OCI-LY7 (cell line): Measurements from ENCODE around the gene DAP. TPM values are rescaled to one million over a fixed set of nuclear protein-coding genes. Genes with fewer than 3 reads are reported as not detected.

Experiments used
- BruUV-seq: library from RNA; stranded (reverse); fragments of 400-500 nt; replicated peaks from 2 replicates; lab custom pipeline; 2021; lab: Mats Ljungman, UMichigan
- CTCF ChIA-PET: fragments of 300-600 bp; sonication (Branson Sonifier 250); formaldehyde crosslinking; loops from one replicate; lab custom pipeline; 2022; ENCODE audit warnings: antibody characterized with exemption; ENCODE audit not compliant: unreplicated experiment; lab: Charles Lee
- POLR2A ChIA-PET: fragments of 300-600 bp; sonication (Branson Sonifier 250); formaldehyde crosslinking; loops from one replicate; lab custom pipeline; 2022; ENCODE audit warnings: antibody characterized with exemption; lab: Charles Lee
- DNase-seq: peaks from one replicate; pipeline ENCODE4 v3.0.0-alpha.2; 2015; ENCODE audit warnings: low spot score
- H2AFZ ChIP-seq: fragments of 200-600 bp; sonication (generic), shearing (Covaris generic); 2 replicates; pipeline ENCODE4 v1.6.1; 2014; ENCODE audit warnings: mild to moderate bottlenecking, antibody characterized with exemption, low read length, moderate library complexity
- H3K27ac ChIP-seq: fragments of 200-600 bp; sonication (generic); 2 replicates; pipeline ENCODE4 v1.5.1; 2014; ENCODE audit warnings: mixed run types, low read depth, mild to moderate bottlenecking, moderate library complexity, low read length, inconsistent platforms; ENCODE audit not compliant: poor library complexity, severe bottlenecking
- H3K36me3 ChIP-seq: fragments of 200-600 bp; sonication (generic); 2 replicates; pipeline ENCODE4 v1.6.1; 2014; ENCODE audit warnings: mild to moderate bottlenecking, antibody characterized with exemption, low read length, moderate library complexity, mixed read lengths; ENCODE audit not compliant: insufficient read depth
- H3K4me1 ChIP-seq: fragments of 200-600 bp; sonication (generic); 2 replicates; pipeline ENCODE4 v1.5.1; 2014; ENCODE audit warnings: mild to moderate bottlenecking, low read length; ENCODE audit not compliant: insufficient read depth, poor library complexity, severe bottlenecking
- H3K4me2 ChIP-seq: fragments of 200-600 bp; sonication (generic); 2 replicates; pipeline ENCODE4 v1.6.1; 2014; ENCODE audit warnings: mild to moderate bottlenecking, low read length
- H3K4me3 ChIP-seq: fragments of 200-600 bp; sonication (generic); 2 replicates; pipeline ENCODE4 v1.5.1; 2014; ENCODE audit warnings: mild to moderate bottlenecking, low read depth, low read length; ENCODE audit not compliant: poor library complexity, severe bottlenecking
- H3K79me2 ChIP-seq: fragments of 200-600 bp; sonication (generic); 2 replicates; pipeline ENCODE4 v1.6.1; 2016; ENCODE audit warnings: low read depth, mild to moderate bottlenecking, low read length, moderate library complexity, mixed read lengths; ENCODE audit not compliant: insufficient read depth
- H3K9me2 ChIP-seq: fragments of 200-600 bp; sonication (generic); 2 replicates; pipeline ENCODE4 v1.6.1; 2016; ENCODE audit warnings: mild to moderate bottlenecking, low read length, mixed read lengths; ENCODE audit not compliant: insufficient read depth
- H3K9me3 ChIP-seq: fragments of 200-600 bp; sonication (generic); 2 replicates; pipeline ENCODE4 v1.6.1; 2014; ENCODE audit warnings: mild to moderate bottlenecking, mixed run types, low read length, mixed read lengths
- H4K20me1 ChIP-seq: fragments of 200-600 bp; sonication (generic); 2 replicates; pipeline ENCODE4 v1.6.1; 2014; ENCODE audit warnings: mild to moderate bottlenecking, antibody characterized with exemption, low read length, moderate library complexity, mixed read lengths; ENCODE audit not compliant: insufficient read depth
- CTCF ChIP-seq: fragments of 200-600 bp; sonication (generic); conservative IDR thresholded peaks from 2 replicates; pipeline ENCODE4 v1.5.1; 2014; ENCODE audit warnings: mild to moderate bottlenecking, antibody characterized with exemption, low read length, moderate library complexity, mixed read lengths
- EZH2phosphoT487 ChIP-seq: fragments of 200-600 bp; sonication (generic); IDR thresholded peaks from 2 replicates; pipeline ENCODE4 v1.6.1; 2018; ENCODE audit warnings: low read depth, borderline replicate concordance, mild to moderate bottlenecking, mixed run types, antibody characterized with exemption, low read length, moderate library complexity, mixed read lengths
- intact Hi-C: fragments of 100-400 bp; cut with micrococcal nuclease; formaldehyde crosslinking; loops from one replicate; pipeline ENCODE4 v1.10.0; 2022; ENCODE audit not compliant: unreplicated experiment
- total RNA-seq, 2 experiments: library from RNA; depleted of rRNA in 1 of 2; stranded (reverse); fragments of >200 nt in 1 of 2; shearing (Covaris generic) in 1 of 2; gene quantifications; 2 replicates each; pipeline ENCODE4 v1.2.3, GENCODE V29; 2014 to 2022

Gene DAP
- total RNA-seq, 2 experiments from 2014 or later: 21.5 to 96.1 TPM

DNA sequence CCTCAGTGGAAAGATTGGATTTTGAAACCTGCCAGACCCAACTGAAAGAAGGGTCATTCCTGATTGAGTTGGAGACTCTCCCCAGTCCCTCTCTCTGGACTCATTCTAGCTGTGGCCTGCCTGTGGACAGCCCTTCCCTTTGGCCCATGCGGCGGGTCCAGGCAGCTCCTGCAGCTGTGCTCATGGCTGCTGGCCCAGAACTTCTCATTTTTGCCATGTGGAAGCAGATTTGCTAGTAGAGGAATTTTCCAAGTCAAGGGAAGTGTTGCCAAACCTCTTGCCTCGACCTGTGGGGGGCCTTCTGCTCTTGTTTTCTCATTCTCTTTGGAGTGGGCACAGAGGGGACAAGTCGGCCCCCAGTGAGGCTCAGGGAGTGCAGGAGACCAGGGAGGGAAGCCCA lies 108.0 kb downstream of the DAP start:
- POLR2A ChIA-PET: no interaction called here
- BruUV-seq: no TSS peak
- intact Hi-C loops: no loop called here
- Histone ChIP-seq H3K36me3 (no peaks in the 10 kb centered on the region), H4K20me1 (no peaks in the 10 kb centered on the region), H3K4me2 (no peak overlapping the region), H3K79me2 (no peaks in the 10 kb centered on the region), H3K27ac (no peak overlapping the region), H2AFZ (no peak overlapping the region), H3K9me2 (no peaks in the 10 kb centered on the region), H3K4me1 (no peaks in the 10 kb centered on the region), H3K9me3 (no peaks in the 10 kb centered on the region), H3K4me3 (no peak overlapping the region)
- CTCF ChIA-PET: no interaction called here
- no peak for TF ChIP-seq CTCF
- no peak for TF ChIP-seq EZH2phosphoT487
- DNase-seq: no peak

DNA sequence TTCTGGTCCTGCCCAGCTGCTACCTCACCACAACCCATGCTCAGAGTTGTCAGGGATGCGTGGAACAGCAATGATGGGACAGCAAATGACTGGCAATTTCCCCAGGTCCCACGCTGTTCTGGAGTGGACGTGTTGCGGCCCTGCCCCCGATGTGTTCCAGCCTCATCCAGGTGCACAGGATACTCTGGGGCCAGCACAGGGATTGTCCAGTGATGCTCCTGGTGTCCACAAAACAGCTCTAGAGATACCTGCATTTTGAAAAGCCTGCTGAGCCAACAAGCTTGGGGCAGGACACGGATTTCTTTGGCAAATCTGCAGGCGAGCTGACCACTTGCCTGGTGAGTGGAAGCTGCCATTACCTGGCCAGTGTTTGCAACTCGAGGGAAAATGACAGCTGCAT lies 108.4 kb downstream of the DAP start:
- no peak for TF ChIP-seq EZH2phosphoT487
- TF ChIP-seq CTCF: no peak
- Histone ChIP-seq H4K20me1 (no peaks in the 10 kb centered on the region), H3K27ac (no peak overlapping the region), H3K4me1 (no peaks in the 10 kb centered on the region), H3K9me3 (no peaks in the 10 kb centered on the region), H3K9me2 (no peaks in the 10 kb centered on the region), H3K79me2 (no peaks in the 10 kb centered on the region), H3K4me2 (no peak overlapping the region), H3K4me3 (no peak overlapping the region), H3K36me3 (no peaks in the 10 kb centered on the region), H2AFZ (no peak overlapping the region)
- CTCF ChIA-PET: interaction anchor here (0.6 kb wide), 1 partner anchor 10 kb away, joined by 3 read pairs; no protein-coding TSS in a partner anchor
- intact Hi-C loops: no loop called here
- DNase-seq: no peak
- BruUV-seq: no TSS peak
- POLR2A ChIA-PET: interaction anchor here (0.7 kb wide), 1 partner anchor 32 kb away, joined by 3 read pairs; no protein-coding TSS in a partner anchor

GRCh38 chr5:10652151-10652550 lies 108.9 kb downstream of the DAP start:
- Histone ChIP-seq H3K27ac (no peak overlapping the region), H3K4me1 (no peaks in the 10 kb centered on the region), H3K4me3 (no peak overlapping the region), H3K4me2 (no peak overlapping the region), H4K20me1 (no peaks in the 10 kb centered on the region), H2AFZ (no peak overlapping the region), H3K9me2 (no peaks in the 10 kb centered on the region), H3K36me3 (no peaks in the 10 kb centered on the region), H3K79me2 (no peaks in the 10 kb centered on the region), H3K9me3 (no peaks in the 10 kb centered on the region)
- no TSS peak for BruUV-seq
- POLR2A ChIA-PET: interaction anchor here (0.7 kb wide), 1 partner anchor 33 kb away, joined by 3 read pairs; no protein-coding TSS in a partner anchor
- intact Hi-C loops: no loop called here
- CTCF ChIA-PET: interaction anchor here (0.6 kb wide), 1 partner anchor 10 kb away, joined by 3 read pairs; no protein-coding TSS in a partner anchor
- no peak for DNase-seq
- TF ChIP-seq CTCF: no peak
